Lower lobe of right lung (tissue), 2 donors: ENCODE measurements around the gene GRM7. TPM values are rescaled to one million over a fixed set of nuclear protein-coding genes. Genes with fewer than 3 reads are reported as not detected.

Experiments
- ATAC-seq, 2 donors: fragments of 200-7000 bp; cut with Tn5 transposase; one replicate each; pipeline ENCODE4 v1.9.1; 2020 to 2022; ENCODE audit warnings: mild to moderate bottlenecking in 2 of 2, moderate library complexity in 2 of 2
- DNase-seq: peaks from one replicate; pipeline ENCODE4 v3.0.0-alpha.2; 2020
- H3K27ac ChIP-seq: fragments of 200-600 bp; one replicate; pipeline ENCODE4 v1.8.0; 2022
- H3K27me3 ChIP-seq: fragments of 200-600 bp; one replicate; pipeline ENCODE4 v1.8.0; 2022; ENCODE audit warnings: low read depth
- H3K36me3 ChIP-seq: fragments of 200-600 bp; one replicate; pipeline ENCODE4 v1.8.0; 2022; ENCODE audit warnings: mild to moderate bottlenecking
- H3K4me1 ChIP-seq: fragments of 200-600 bp; one replicate; pipeline ENCODE4 v1.8.0; 2022
- H3K4me3 ChIP-seq: fragments of 200-600 bp; one replicate; pipeline ENCODE4 v1.8.0; 2022; ENCODE audit warnings: mild to moderate bottlenecking
- H3K9me3 ChIP-seq: fragments of 200-600 bp; one replicate; pipeline ENCODE4 v1.8.0; 2022
- CTCF ChIP-seq: fragments of 200-600 bp; IDR thresholded peaks from one replicate; pipeline ENCODE4 v1.8.0; 2022; ENCODE audit warnings: antibody characterized with exemption, mild to moderate bottlenecking
- intact Hi-C: fragments of 100-400 bp; cut with DNase I; formaldehyde crosslinking; loops from one replicate; pipeline ENCODE4 v1.11.0; 2022
- total RNA-seq: library from RNA; stranded (reverse); fragmentation: NEBNext Ultra II Directional; extraction: Animal tissue kit (Norgen Biotek cat#: 25700); gene quantifications from one replicate; pipeline ENCODE4 v1.2.1, GENCODE V29; 2021
- donor health status: DM: no; HTN: yes; CAD: no; lungs with severe emphysema.

Gene GRM7
- total RNA-seq, 1 donor from 2014 or later, result 0.86 TPM

- no peaks in the 10 kb centered on the region for H3K27me3 ChIP-seq
- TF ChIP-seq CTCF, result no peak
- no peaks in the 10 kb centered on the region for H3K36me3 ChIP-seq
- no peak overlapping the region for H3K27ac ChIP-seq
- no peaks in the 10 kb centered on the region for H3K4me1 ChIP-seq
- H3K9me3 ChIP-seq, result peaks cover 9% of the 10 kb centered on the region
- intact Hi-C loops, result no loop called here
- H3K4me3 ChIP-seq, result no peak overlapping the region
- ATAC-seq (no peak), DNase-seq (no peak)
Observed at GRCh38 chr3:7000501-7000900, 139.6 kb downstream of the GRM7 start.

GRCh38 chr3:7001370-7001769, 140.5 kb downstream of the GRM7 start:
- Histone ChIP-seq H3K27me3 (no peaks in the 10 kb centered on the region), H3K27ac (no peak overlapping the region), H3K36me3 (no peaks in the 10 kb centered on the region), H3K9me3 (peaks cover 9% of the 10 kb centered on the region), H3K4me1 (no peaks in the 10 kb centered on the region), H3K4me3 (no peak overlapping the region)
- no peak for DNase-seq
- TF ChIP-seq CTCF, result no peak
- intact Hi-C loops, result no loop called here
- ATAC-seq, result no peak

- intact Hi-C loops, result no loop called here
- ATAC-seq (peak; percentile 53 to 82), DNase-seq (no peak)
- Histone ChIP-seq H3K9me3 (peaks cover 6% of the 10 kb centered on the region), H3K36me3 (no peaks in the 10 kb centered on the region), H3K4me3 (no peak overlapping the region), H3K27ac (no peak overlapping the region), H3K27me3 (no peaks in the 10 kb centered on the region), H3K4me1 (no peaks in the 10 kb centered on the region)
- TF ChIP-seq CTCF, result no peak
Observed at GRCh38 chr3:7015683-7016440, 154.9 kb downstream of the GRM7 start.

GRCh38 chr3:7025581-7026300, 164.8 kb downstream of the GRM7 start:
- no peaks in the 10 kb centered on the region for H3K4me1 ChIP-seq
- H3K4me3 ChIP-seq, result no peak overlapping the region
- H3K27ac ChIP-seq, result no peak overlapping the region
- no peaks in the 10 kb centered on the region for H3K36me3 ChIP-seq
- no peak for ATAC-seq
- no peaks in the 10 kb centered on the region for H3K27me3 ChIP-seq
- intact Hi-C loops, result no loop called here
- no peaks in the 10 kb centered on the region for H3K9me3 ChIP-seq
- TF ChIP-seq CTCF, result no peak
- no peak for DNase-seq

- Histone ChIP-seq H3K27ac (no peak overlapping the region), H3K27me3 (no peaks in the 10 kb centered on the region), H3K36me3 (no peaks in the 10 kb centered on the region), H3K9me3 (no peaks in the 10 kb centered on the region), H3K4me3 (no peak overlapping the region), H3K4me1 (no peaks in the 10 kb centered on the region)
- DNase-seq (no peak), ATAC-seq (no peak)
- TF ChIP-seq CTCF, result no peak
- intact Hi-C loops, result no loop called here
Observed at GRCh38 chr3:7029562-7029961, 168.6 kb downstream of the GRM7 start.
